NCI-H524 (cell line): Measurements from ENCODE around the gene GSTA2.
"Not testable (repeated sequence)": the region's sequence is repeated elsewhere in the genome, so short reads cannot be mapped to it uniquely, and the experiment has no call there.

Experiments
- DNase-seq, 2 experiments: peaks; one replicate each; lab custom pipeline; 2025; lab: John Stamatoyannopoulos, UW

GSTA2 gene

GRCh38 chr6:52725535-52726192 is 37.6 kb downstream of the GSTA2 start:
- no peak for DNase-seq

DNA sequence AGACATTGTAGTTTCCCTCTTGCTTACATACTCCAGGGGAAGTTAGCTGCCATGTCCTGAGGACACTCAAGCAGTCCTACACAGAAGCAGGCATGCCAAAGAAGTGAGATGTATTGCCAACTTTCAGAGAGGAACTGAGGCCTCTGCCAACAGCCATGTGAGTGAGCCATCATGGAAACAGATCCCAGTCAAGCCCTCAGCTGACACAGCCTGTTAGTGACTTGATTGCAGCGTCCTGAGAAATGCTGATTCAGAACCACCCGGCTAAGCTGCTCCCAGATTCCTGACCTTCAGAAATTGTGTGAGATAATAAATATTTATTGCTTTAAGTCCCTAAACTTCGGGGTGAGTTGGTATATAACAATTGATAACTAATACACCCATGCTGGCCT is 38.1 kb downstream of the GSTA2 start:
- no peak for DNase-seq

- DNase-seq, result peak; percentile 7 to 47
These were observed 38.7 kb downstream of the GSTA2 start for GRCh38 chr6:52724406-52725121.

DNA sequence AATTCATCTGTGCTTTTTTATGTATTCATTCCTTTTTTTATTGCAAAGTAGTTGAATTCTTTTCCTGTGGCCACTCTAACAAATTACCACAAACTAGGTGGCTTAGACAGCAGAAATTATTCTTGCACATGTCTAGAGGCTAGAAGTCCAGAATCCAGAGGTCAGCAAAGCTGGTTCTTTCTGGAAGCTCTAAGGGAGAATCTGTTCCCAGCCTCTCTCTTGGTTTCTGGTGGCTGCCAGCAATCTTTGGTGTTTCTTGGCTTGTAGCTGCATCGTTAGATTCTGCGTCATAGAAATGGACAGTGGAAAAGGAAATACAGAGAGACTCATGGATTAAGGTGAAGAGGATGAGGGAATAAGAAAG is 39.3 kb downstream of the GSTA2 start:
- DNase-seq, result no peak

DNA sequence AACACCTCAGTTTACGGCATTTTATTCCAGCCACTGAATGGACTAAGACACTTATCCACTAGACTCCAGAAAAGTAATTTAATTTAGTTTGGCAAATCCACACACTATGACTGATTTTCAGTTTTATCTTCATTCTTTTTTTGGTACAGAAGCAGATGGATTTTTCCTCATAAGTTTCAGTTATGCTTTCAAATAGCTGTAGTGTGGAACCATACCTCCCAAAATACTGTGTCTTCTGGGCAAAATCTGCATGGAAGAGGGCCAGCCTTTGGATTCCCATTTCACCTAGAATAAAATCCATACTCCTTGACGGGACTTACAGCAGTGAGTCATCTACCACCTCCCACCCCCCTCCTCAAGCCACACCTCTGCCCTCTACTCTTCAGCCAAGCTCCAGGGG is 43.0 kb downstream of the GSTA2 start:
- no peak for DNase-seq

DNA sequence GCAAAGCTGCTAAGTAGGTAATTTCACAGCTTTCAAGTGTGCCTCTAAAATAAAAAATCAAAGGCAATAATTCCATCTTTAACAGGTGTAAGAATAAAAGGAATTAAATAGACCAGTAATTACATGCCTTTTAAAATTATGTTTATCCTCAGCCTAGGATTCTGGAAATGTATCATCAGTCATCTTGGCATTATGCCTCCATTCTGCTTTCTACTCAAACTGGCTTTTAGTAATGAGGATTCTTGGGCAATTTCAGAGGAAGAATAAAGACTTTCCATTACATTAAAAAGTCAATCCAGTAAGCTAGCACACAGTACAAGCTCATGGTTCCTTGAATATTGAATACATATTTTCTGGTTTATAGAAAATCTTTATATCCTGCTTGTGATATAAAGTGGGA is 44.7 kb downstream of the GSTA2 start:
- DNase-seq, result no peak

DNA sequence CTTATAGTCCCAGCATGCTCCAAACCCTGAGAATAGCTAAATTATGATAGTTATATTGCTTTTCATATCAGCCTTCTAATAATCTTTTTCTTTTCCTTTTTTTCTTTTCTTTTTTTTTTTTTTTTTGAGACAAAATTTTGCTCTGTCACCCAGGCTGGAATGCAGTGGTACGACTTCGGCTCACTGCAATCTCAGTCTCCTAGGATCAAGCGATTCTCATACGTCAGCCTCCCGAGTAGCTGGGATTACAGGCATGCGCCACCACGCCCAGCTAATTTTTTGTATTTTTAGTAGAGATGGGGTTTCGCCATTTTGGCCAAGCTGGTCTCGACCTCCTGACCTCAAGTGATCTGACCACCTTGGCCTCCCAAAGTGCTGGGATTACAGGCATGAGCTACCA is 48.5 kb downstream of the GSTA2 start:
- not testable (repeated sequence) for DNase-seq

GRCh38 chr6:52712136-52712535 is 51.1 kb downstream of the GSTA2 start:
- no peak for DNase-seq

- no peak for DNase-seq
These were observed 55.2 kb downstream of the GSTA2 start for GRCh38 chr6:52707963-52708680.

DNA sequence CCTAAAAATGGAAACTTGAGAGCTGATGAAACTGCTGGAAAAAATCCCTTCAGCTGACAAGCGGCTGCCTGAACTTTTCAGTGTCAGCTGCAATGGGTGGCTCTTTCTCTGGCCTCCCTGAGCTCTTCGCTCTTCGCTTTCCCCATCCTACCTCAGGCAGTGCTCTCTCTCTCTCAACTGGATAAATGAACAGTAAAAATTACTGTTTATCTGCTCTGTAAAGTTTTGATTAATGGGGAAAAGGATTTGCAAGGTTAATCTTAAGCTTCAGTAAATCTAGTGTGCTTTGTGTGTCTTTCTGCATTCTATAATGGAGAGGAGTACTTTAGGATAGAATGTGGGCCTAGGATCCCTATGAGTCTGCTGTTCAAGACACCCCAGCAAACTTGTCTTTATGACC is 57.3 kb downstream of the GSTA2 start:
- DNase-seq, result no peak

DNA sequence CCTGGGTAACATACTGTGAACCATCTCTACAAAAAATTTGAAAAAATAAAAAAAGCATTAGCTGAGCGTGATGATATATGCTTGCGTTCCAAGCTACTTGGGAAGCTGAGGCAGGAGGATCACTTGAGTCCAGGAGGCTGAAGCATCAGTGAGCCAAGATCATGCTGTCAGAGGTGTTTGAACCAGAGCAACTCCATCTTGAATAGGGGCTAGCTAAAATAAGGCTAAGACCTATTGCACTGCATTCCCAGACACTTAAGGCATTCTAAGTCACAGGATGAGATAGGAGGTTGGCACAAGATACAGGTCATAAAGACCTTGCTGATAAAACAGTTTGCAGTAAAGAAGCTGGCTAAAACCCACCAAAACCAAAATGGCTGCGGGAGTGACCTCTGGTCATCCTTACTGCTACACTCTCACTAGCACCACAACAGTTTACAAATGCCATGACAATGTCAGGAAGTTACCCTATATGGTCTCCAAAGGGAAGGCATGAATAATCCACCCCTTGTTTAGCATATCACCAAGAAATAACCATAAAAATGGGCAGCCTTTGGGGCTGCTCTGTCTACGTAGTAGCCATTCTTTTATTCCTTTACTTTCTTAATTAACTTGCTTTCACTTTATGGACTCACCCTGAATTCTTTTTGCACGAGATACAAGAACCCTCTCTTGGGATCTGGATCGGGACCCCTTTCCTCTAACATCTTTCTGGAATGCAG is 58.3 kb downstream of the GSTA2 start:
- DNase-seq, result not testable (repeated sequence)

- no peak for DNase-seq
These were observed 59.2 kb downstream of the GSTA2 start for GRCh38 chr6:52704060-52704459.
